NOMO-1 (cell line): ENCODE results near the gene ZNF768.

ENCODE experiments used
- DNase-seq, 2 experiments: peaks; one replicate each; lab custom pipeline; 2025; ENCODE audit not compliant: unreplicated experiment in 2 of 2; lab: John Stamatoyannopoulos, UW

The ZNF768 gene

DNA sequence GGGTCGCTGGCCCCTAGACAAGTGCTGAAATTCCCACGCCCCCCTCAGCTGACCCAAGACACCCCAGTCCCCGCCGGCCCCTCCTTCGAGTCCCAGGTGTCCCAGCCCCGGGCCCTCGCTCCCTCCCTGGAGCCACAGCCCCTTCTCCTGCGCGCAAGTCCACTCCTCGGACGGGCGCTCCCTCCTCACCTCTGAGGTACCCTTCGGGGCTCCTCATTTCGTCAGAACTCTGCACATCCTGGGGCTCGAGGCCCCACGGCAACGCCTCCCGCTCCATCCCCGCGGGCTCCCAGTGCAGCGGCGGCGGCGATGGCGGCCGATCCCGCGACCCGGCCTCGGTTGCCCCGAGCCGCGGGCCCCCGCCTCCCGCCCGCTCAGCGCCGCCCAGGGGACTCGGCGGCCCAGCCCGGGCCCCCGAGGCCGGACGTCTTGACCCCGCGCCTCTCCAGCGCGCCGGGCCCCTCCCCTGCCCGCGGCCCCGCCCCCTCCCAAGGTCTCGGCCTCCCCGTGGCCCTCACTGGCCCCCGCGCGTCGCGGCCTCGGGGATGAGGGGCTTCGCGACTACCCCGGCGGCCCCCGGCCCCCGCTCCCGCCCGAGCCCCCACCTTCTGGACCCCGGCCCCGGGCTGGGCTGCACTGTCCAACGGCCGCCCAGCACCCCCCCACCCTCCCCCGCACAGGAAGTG, at the start of gene ZNF768:
Gene ZNF768 (minus strand): TSS at position 430 of the 686 bp plus-strand sequence. CDS start 153 bp downstream, at position 277.
- peak; percentile 47 to 48 for DNase-seq

GRCh38 chr16:30574678-30575077, 48.3 kb upstream of the ZNF768 start:
- DNase-seq: no peak

DNA sequence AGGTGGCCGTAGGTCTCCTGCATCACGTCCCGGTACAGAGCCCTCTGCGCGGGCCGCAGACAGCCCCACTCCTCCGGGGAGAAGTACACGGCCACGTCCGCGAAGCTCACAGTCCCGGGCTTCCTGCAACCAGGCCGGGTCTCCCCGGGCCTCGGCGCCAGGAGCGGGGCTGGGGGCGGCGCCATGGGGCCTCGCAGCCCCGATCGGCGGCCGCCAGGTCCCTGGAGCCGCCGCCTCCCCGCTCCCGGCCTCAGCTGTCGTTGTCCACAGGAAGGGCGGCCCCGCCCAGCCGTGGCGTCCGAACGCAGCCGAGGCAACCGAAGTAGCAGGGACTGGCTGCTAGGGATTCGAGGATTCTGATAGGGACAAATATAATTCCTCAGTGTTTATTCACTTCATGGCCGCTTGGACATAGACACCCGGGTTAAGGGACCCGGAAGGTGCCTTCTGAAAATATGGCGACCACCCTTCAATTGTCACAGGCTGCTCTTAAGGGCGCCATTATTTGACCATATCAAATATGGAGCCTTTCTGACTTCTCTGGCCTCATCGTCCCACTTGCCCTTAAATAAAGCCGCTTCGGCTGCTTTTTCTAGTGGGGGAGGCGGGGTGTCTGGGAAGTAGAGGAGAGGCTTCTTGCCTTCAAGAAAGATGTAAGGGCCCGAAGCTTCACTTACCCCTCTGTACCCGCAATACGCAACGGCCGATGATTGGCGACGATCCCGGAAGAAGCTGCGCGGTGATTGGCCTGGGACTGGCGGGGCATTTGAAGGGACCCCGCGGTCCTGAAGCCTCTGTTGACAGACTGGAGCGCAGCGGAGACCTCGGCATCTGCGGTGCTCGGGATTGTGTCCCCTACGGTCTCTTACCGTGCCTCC, 45.3 kb upstream of the ZNF768 start, which contains the start of gene ZNF688:
Gene ZNF688 (minus strand): TSS at position 270 of the 878 bp plus-strand sequence. CDS start 85 bp downstream, at position 185.
- peak; percentile 97 to 99 for DNase-seq

DNA sequence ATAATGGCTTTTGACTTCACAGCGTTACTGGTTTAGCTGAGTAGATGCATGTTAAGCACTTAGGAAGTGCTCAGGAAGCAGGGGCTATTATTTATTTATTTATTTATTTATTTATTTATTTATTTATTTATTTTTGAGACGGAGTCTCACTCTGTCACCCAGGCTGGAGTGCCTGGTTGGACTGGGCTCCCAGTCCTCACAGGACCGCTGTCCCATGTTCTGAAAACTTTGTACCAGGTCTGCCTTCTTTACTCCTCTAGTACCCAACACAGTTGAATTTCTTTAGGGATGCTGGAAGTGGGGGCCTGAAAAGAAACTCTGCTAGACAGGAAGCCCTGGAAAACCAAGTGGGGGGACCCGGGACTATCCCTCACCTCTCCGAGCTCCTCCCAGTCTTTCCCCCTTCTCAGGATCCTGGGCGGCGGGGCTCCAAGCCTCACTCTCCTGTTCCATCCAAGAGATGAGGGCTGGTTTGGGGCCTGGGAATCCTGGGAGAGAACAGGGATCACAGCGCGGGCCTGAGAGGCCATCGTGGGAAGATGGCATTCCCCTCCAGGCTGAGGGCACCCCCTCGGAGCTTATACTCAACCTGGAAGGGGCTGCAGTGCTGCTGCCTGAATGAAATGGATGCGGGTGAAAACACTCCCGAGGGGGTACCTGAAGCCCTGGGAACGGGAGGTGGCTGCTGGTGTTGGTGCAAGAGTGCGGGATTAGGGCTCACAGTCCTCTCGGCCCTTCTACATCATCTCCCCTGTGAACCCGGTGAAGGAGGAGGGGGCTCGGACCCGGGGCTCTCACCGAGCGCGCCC, 44.5 kb upstream of the ZNF768 start:
- no peak for DNase-seq

DNA sequence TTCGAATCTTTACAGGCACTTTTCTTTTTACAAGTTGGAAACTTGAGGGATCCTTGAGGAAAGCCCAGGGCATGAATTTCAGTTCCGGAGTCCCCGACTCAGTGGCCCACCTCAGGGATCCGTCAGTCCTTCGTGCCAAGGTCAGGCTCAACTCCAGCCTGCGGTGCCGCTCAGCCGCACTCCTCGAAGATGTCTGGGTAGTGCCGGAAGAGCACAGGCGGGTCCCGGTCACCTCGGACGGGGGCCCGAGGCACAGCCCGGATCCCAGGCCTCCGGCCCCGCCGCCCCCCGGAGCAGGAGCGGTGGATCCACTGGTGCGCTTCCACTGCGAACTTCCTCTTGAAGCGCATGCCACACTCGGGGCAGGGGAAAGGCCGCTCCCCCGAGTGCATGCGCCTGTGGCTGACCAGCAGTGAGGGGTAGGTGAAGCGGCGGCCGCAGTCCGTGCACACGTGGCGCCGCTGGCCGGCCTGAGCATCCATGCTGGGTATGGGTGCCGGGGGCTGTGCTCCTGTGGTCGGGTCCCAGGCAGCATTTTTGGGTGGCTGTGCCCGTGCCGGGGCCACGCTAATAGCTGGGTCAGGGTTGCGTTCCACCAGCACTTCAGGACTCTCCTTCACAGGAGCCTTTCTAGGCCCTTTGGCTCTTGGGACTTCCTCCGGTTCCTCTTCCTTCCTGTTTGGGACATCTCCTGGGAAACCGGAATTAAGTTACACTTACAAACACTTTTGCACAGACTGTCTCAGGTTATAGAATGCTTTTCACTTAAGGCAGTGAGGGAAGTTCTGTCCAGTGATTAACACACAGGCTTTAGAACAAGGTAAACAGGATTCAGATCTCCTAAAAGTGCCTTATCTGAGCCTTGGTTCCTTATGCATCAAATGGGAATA, 43.6 kb upstream of the ZNF768 start:
- DNase-seq: no peak

DNA sequence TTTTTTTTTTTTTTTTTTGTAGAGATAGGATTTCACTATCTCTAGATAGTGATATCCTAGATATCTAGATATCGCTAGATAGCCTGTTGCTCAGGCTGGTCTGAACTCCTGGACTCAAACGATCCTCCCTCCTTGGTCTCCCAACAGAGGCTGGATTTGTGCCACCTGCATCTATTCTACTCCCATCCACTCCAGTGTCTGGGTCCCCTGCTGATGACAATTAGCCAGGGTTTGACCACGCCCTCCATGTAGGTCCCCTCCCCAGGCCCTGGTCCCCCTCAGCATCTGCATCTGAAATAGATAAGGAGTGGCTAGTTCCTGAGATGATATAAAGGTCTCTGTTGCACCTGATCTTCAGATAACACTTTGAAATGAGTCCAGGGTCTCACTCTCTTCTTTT, 42.9 kb upstream of the ZNF768 start:
- no peak for DNase-seq

DNA sequence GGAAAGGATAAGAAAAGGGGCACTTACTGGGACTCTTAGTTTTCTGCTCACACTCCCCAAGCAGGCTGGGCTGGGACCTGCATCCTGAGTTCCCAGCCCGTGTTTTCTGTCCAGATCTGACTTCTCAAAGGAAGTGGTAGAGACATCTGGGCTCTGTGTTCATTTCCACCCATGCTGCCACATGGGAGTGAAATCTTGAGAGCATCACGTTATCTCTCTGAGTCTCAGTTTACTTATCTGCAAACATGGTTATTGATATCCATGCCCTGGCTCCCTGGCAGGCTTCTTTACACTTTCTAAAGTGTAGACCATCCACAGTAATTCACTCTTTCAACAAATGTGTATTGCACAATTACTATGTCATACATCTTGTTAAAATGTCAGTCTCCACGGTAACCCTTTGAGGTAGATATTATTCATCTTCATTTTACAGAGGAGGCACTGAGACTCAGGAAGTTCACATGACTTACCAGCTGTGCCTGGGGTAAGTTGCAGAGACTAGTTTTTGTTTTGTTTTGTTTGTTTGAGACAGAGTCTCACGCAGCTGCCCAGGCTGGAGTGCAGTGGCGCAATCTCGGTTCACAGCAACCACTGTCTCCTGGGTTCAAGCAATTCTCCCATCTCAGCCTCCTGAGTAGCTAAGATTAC, 41.7 kb upstream of the ZNF768 start:
- DNase-seq: peak; percentile 65 to 96

DNA sequence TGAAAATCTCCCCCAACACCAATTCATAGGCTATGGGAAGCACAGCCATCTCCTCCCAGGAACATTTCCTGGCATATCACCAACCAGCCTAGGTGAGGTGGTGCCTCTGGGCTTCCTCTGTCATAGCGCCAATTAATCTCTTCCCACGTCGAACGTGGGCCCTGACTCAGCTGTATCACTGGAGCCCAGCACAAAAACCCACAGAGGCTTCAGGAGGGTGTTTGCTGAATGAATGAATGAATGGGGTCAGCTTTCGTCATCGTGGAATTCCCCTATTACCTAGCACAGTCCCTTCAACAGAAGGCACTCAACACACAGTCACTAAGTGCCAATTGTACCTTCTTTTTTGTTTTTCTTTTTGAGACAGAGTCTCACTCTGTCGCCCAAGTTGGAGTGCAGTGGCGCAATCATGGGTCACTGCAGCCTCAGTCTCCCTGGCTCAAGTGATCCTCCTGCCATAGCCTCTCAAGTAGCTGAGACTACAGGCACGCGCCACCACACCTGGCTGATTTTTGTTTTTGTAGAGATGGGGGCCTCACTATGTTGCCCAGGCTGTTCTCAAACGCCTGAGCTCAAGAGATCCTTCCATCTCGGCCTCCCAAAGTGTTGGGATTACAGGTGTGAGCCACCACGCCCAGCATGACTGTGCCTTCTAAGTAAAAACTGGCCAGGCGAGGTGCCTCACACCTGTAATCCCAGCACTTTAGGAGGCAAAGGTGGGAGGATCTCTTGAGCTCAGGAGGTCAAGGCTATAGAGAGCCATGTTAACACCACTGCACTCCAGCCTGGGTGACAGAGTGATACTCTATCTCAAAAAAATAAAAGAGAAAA, 41.0 kb upstream of the ZNF768 start:
- no peak for DNase-seq

DNA sequence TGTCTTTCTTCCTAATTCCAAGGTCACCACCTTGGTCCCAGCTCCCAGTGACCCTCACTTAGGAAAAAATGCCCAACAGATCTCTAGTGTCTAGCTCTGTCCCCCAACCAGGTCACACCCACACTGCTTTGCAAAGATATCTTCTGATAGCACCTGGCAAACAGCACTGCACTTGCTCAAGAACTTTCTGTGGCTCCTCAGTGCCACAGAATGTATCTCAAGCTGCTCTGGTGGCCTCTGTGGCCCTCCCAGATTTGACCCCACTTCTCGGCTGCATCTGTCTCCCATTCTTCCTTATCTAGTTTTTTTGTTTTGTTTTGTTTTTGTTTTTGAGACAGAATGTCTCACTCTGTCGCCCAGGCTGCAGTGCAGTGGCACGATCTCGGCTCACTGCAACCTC, 40.2 kb upstream of the ZNF768 start:
- DNase-seq: no peak

GRCh38 chr16:30565984-30566383, 39.6 kb upstream of the ZNF768 start:
- no peak for DNase-seq

DNA sequence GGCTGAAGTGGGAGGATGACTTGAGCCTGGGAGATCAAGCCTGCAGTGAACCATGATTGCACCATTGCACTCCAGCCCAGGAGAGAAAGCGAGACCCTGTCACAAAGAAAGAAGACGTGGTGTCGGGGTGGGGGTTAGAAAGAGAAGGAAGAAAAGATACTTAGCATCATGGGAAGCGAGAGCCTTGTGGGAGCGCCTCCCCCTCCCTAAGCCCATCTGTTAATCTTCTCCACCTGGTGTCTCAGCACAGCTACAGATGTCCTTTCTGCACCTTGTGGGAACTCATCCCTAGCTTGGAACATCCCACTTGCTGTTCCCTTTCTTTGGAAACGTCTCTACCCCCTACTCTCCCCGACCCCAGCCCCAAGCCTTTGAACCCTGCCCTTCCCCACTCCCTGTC, 39.2 kb upstream of the ZNF768 start:
- no peak for DNase-seq

DNA sequence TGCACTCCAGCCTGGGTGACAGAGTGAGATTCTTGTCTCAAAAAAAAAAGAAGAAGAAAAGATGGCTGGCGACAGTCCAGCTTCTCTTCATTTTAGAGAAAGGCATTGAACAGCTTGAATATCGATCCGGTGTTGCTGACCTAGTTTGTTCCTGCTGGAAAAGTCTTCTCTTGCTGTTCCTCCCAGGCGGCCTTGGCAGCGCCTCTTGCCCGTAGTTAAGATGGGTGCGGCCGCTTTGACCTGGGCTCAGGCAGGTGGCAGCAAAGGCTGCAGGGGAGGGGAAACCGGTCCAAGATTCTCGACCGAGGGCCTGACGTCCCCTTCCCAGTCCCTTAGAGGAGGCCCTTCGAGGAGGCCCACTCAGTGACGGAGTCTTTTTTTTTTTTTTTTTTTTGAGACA, 35.7 kb upstream of the ZNF768 start:
- DNase-seq: no peak

DNA sequence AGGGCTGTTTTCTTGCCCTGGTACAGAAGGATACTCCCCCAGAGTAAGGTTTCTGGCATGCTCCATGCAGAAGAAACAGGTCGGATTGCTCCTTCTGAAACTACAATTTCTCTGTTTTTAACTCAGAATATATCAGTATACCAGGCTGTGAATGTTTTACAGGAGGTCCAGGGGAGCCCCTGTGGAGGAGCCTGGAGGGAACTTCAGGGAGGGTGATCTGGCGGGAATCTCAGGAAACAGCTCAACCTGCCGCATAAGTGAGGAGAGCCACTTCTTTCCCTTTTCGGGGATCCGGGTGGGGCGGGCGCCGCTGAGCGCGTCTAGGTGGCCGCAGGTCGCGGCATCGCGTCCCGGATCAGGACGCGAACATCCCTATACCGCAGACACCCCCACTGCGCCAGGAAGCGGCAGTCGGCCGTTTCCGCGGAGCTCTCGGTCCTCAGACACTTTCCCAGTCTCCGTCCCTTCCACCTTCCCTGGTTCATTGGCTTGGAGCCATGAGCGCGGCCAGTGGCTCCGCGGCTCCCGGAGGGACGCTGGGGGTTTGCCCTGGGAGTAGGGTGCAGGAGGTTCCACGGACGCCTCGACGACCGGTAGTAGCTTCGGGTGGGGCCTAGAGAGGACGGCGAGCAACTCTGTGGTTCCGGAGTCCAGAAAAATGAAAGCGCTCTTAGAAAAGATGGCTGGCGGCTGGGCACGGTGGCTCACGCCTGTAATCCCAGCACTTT, 34.9 kb upstream of the ZNF768 start:
- no peak for DNase-seq

GRCh38 chr16:30559690-30560089, 33.3 kb upstream of the ZNF768 start:
- peak; percentile 27 to 53 for DNase-seq

GRCh38 chr16:30558789-30559377, 32.5 kb upstream of the ZNF768 start:
- DNase-seq: no peak

DNA sequence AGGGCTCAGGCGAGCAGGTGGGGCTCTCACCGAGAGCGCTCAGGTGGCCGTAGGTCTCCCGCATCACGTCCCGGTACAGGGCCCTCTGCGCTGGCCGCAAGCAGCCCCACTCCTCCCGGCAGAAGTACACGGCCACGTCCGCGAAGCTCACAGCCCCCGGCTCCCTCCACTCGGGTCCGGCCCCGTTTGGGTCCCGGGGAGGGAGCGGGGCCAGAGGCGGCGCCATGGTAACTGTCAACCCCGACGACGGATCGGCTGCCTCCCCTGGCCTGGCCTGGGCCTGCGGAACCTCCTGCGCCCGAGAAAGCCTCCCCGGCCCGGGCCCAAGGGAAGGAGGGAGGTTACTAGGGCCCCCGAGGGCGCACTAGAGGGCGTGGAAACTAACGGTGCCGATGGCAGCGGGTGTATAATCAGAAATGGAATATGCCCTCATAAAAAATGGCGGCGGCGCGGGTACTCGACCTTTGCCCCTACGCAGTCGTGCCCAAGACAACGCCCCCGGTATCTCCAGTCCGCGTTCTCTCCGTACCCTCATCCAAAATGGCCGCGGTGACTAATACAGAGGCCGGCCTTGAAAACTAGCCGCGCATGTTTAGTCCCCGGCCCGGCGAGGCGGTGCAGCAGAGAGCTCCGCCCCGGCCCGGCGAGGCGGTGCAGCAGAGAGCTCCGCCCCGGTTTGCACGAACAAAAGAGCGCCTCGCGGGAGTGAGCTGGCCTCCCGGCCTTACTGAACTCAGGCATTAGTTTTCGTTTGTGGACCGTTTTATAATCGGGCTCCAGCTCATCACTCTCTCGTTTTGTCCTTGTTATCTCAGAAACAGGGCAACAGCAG, 31.8 kb upstream of the ZNF768 start, which contains the start of gene ZNF764:
Gene ZNF764 (minus strand): TSS at position 418 of the 832 bp plus-strand sequence. CDS start 192 bp downstream, at position 226.
- DNase-seq: peak; percentile 97 to 98

DNA sequence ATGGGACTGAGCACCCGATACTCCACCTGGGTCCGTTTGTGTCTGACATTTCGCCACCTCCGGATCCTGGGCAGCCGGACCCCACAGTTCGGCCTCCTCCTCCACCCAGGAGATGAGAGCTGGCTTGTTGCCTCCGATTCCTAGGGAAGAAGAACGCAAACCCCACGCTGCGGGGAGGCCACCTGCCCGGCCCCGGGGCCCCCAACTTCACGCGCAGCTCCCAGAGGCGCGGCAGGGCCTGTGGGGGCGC, 31.3 kb upstream of the ZNF768 start:
- DNase-seq: no peak
